Measurements from ENCODE around the gene ACYP2. TPM values are rescaled to one million over a fixed set of nuclear protein-coding genes. Genes with fewer than 3 reads are reported as not detected.
"Not testable (repeated sequence)": the region's sequence is repeated elsewhere in the genome, so short reads cannot be mapped to it uniquely, and the experiment has no call there.

Gene ACYP2
- total RNA-seq, 1 donor from 2014 or later, result 5.9 TPM

GRCh38 chr2:54294665-54295064 is 179.2 kb downstream of the ACYP2 start:
- H3K27me3 Mint-ChIP-seq; H3K27ac Mint-ChIP-seq; H3K4me1 Mint-ChIP-seq; H3K9me3 Mint-ChIP-seq; H3K4me3 Mint-ChIP-seq; H3K36me3 Mint-ChIP-seq (ENCODE audit: low read depth); intact Hi-C loops (cut with micrococcal nuclease); DNase-seq: not testable (repeated sequence)

GRCh38 chr2:54295911-54296310 is 180.5 kb downstream of the ACYP2 start:
- no peak overlapping the region for H3K4me3 Mint-ChIP-seq
- no peaks in the 10 kb centered on the region for H3K9me3 Mint-ChIP-seq
- intact Hi-C loops (cut with micrococcal nuclease), result no loop called here
- H3K27me3 Mint-ChIP-seq, result no peaks in the 10 kb centered on the region
- H3K36me3 Mint-ChIP-seq (ENCODE audit: low read depth), result no peaks in the 10 kb centered on the region
- no peak for DNase-seq
- no peaks in the 10 kb centered on the region for H3K4me1 Mint-ChIP-seq
- H3K27ac Mint-ChIP-seq, result no peak overlapping the region

- Mint-ChIP-seq H3K27ac (no peak overlapping the region), H3K9me3 (no peaks in the 10 kb centered on the region), H3K4me3 (no peak overlapping the region), H3K4me1 (no peaks in the 10 kb centered on the region), H3K27me3 (no peaks in the 10 kb centered on the region), H3K36me3 (ENCODE audit: low read depth) (no peaks in the 10 kb centered on the region)
- intact Hi-C loops (cut with micrococcal nuclease), result no loop called here
- DNase-seq, result no peak
These were observed 183.1 kb downstream of the ACYP2 start for GRCh38 chr2:54298514-54298913.

- intact Hi-C loops (cut with micrococcal nuclease), result no loop called here
- Mint-ChIP-seq H3K36me3 (ENCODE audit: low read depth) (no peaks in the 10 kb centered on the region), H3K27ac (no peak overlapping the region), H3K4me1 (no peaks in the 10 kb centered on the region), H3K27me3 (peaks cover 2% of the 10 kb centered on the region), H3K4me3 (no peak overlapping the region), H3K9me3 (no peaks in the 10 kb centered on the region)
- DNase-seq, result no peak
These were observed 188.2 kb downstream of the ACYP2 start for GRCh38 chr2:54303631-54304030.

GRCh38 chr2:54306556-54306955 is 191.1 kb downstream of the ACYP2 start:
- Mint-ChIP-seq H3K27ac (no peak overlapping the region), H3K9me3 (no peaks in the 10 kb centered on the region), H3K4me3 (no peak overlapping the region), H3K4me1 (no peaks in the 10 kb centered on the region), H3K27me3 (peaks cover 3% of the 10 kb centered on the region), H3K36me3 (ENCODE audit: low read depth) (no peaks in the 10 kb centered on the region)
- no peak for DNase-seq
- intact Hi-C loops (cut with micrococcal nuclease), result no loop called here

- Mint-ChIP-seq H3K4me3 (no peak overlapping the region), H3K4me1 (no peaks in the 10 kb centered on the region), H3K27ac (no peak overlapping the region), H3K27me3 (peaks cover 4% of the 10 kb centered on the region), H3K36me3 (ENCODE audit: low read depth) (no peaks in the 10 kb centered on the region), H3K9me3 (no peaks in the 10 kb centered on the region)
- DNase-seq, result no peak
- intact Hi-C loops (cut with micrococcal nuclease), result no loop called here
These were observed 192.8 kb downstream of the ACYP2 start for GRCh38 chr2:54308186-54308585.

GRCh38 chr2:54308782-54309181 is 193.4 kb downstream of the ACYP2 start:
- no peak overlapping the region for H3K27ac Mint-ChIP-seq
- intact Hi-C loops (cut with micrococcal nuclease), result no loop called here
- no peak overlapping the region for H3K4me3 Mint-ChIP-seq
- H3K27me3 Mint-ChIP-seq, result peaks cover 4% of the 10 kb centered on the region
- DNase-seq, result no peak
- no peaks in the 10 kb centered on the region for H3K9me3 Mint-ChIP-seq
- no peaks in the 10 kb centered on the region for H3K36me3 Mint-ChIP-seq (ENCODE audit: low read depth)
- no peaks in the 10 kb centered on the region for H3K4me1 Mint-ChIP-seq

- no peak overlapping the region for H3K27ac Mint-ChIP-seq
- H3K36me3 Mint-ChIP-seq (ENCODE audit: low read depth), result no peaks in the 10 kb centered on the region
- no peak for DNase-seq
- no peak overlapping the region for H3K4me3 Mint-ChIP-seq
- no peaks in the 10 kb centered on the region for H3K9me3 Mint-ChIP-seq
- intact Hi-C loops (cut with micrococcal nuclease), result no loop called here
- peaks cover 4% of the 10 kb centered on the region for H3K27me3 Mint-ChIP-seq
- no peaks in the 10 kb centered on the region for H3K4me1 Mint-ChIP-seq
These were observed 194.9 kb downstream of the ACYP2 start for GRCh38 chr2:54310311-54310710.

GRCh38 chr2:54310961-54311360 is 195.5 kb downstream of the ACYP2 start:
- no peaks in the 10 kb centered on the region for H3K36me3 Mint-ChIP-seq (ENCODE audit: low read depth)
- no peaks in the 10 kb centered on the region for H3K9me3 Mint-ChIP-seq
- H3K4me1 Mint-ChIP-seq, result no peaks in the 10 kb centered on the region
- DNase-seq, result no peak
- H3K4me3 Mint-ChIP-seq, result no peak overlapping the region
- intact Hi-C loops (cut with micrococcal nuclease), result no loop called here
- H3K27ac Mint-ChIP-seq, result no peak overlapping the region
- peaks cover 4% of the 10 kb centered on the region for H3K27me3 Mint-ChIP-seq

- Mint-ChIP-seq H3K4me3 (no peak overlapping the region), H3K9me3 (no peaks in the 10 kb centered on the region), H3K27me3 (peaks cover 7% of the 10 kb centered on the region), H3K27ac (no peak overlapping the region), H3K4me1 (no peaks in the 10 kb centered on the region), H3K36me3 (ENCODE audit: low read depth) (no peaks in the 10 kb centered on the region)
- intact Hi-C loops (cut with micrococcal nuclease), result no loop called here
- no peak for DNase-seq
These were observed 197.7 kb downstream of the ACYP2 start for GRCh38 chr2:54313147-54313546.

GRCh38 chr2:54317973-54318372 is 202.6 kb downstream of the ACYP2 start:
- H3K4me1 Mint-ChIP-seq, result no peaks in the 10 kb centered on the region
- no peak overlapping the region for H3K27ac Mint-ChIP-seq
- H3K27me3 Mint-ChIP-seq, result peaks cover 12% of the 10 kb centered on the region
- no peak for DNase-seq
- H3K9me3 Mint-ChIP-seq, result no peaks in the 10 kb centered on the region
- no peak overlapping the region for H3K4me3 Mint-ChIP-seq
- no peaks in the 10 kb centered on the region for H3K36me3 Mint-ChIP-seq (ENCODE audit: low read depth)
- intact Hi-C loops (cut with micrococcal nuclease), result no loop called here

- no peaks in the 10 kb centered on the region for H3K9me3 Mint-ChIP-seq
- H3K4me1 Mint-ChIP-seq, result no peaks in the 10 kb centered on the region
- H3K27me3 Mint-ChIP-seq, result peaks cover 12% of the 10 kb centered on the region
- no peaks in the 10 kb centered on the region for H3K36me3 Mint-ChIP-seq (ENCODE audit: low read depth)
- no peak overlapping the region for H3K4me3 Mint-ChIP-seq
- intact Hi-C loops (cut with micrococcal nuclease), result no loop called here
- no peak overlapping the region for H3K27ac Mint-ChIP-seq
- DNase-seq, result no peak
These were observed 203.4 kb downstream of the ACYP2 start for GRCh38 chr2:54318821-54319220.

- Mint-ChIP-seq H3K36me3 (ENCODE audit: low read depth) (no peaks in the 10 kb centered on the region), H3K4me3 (no peak overlapping the region), H3K4me1 (no peaks in the 10 kb centered on the region), H3K27me3 (peaks cover 11% of the 10 kb centered on the region), H3K27ac (no peak overlapping the region), H3K9me3 (peaks cover 7% of the 10 kb centered on the region)
- intact Hi-C loops (cut with micrococcal nuclease), result no loop called here
- no peak for DNase-seq
These were observed 205.6 kb downstream of the ACYP2 start for GRCh38 chr2:54321047-54321446.

GRCh38 chr2:54324517-54324916 is 209.1 kb downstream of the ACYP2 start:
- H3K27me3 Mint-ChIP-seq; DNase-seq; H3K36me3 Mint-ChIP-seq (ENCODE audit: low read depth); H3K4me3 Mint-ChIP-seq; H3K4me1 Mint-ChIP-seq; intact Hi-C loops (cut with micrococcal nuclease); H3K9me3 Mint-ChIP-seq; H3K27ac Mint-ChIP-seq: not testable (repeated sequence)

GRCh38 chr2:54325148-54325547 is 209.7 kb downstream of the ACYP2 start:
- H3K27me3 Mint-ChIP-seq, result peaks cover 15% of the 10 kb centered on the region
- intact Hi-C loops (cut with micrococcal nuclease), result no loop called here
- no peak for DNase-seq
- H3K4me3 Mint-ChIP-seq, result no peak overlapping the region
- H3K4me1 Mint-ChIP-seq, result peaks cover 7% of the 10 kb centered on the region
- H3K27ac Mint-ChIP-seq, result no peak overlapping the region
- no peaks in the 10 kb centered on the region for H3K36me3 Mint-ChIP-seq (ENCODE audit: low read depth)
- H3K9me3 Mint-ChIP-seq, result peaks cover 7% of the 10 kb centered on the region
